GM19025 (cell line): ENCODE data around the gene HHIPL1.

Experiments
- ATAC-seq: cut with Tn5 transposase; IDR thresholded peaks from one replicate; pipeline ENCODE4 v1.9.1; 2021; ENCODE audit warnings: mild to moderate bottlenecking, low read depth, moderate library complexity; ENCODE audit not compliant: unreplicated experiment

HHIPL1 gene

DNA sequence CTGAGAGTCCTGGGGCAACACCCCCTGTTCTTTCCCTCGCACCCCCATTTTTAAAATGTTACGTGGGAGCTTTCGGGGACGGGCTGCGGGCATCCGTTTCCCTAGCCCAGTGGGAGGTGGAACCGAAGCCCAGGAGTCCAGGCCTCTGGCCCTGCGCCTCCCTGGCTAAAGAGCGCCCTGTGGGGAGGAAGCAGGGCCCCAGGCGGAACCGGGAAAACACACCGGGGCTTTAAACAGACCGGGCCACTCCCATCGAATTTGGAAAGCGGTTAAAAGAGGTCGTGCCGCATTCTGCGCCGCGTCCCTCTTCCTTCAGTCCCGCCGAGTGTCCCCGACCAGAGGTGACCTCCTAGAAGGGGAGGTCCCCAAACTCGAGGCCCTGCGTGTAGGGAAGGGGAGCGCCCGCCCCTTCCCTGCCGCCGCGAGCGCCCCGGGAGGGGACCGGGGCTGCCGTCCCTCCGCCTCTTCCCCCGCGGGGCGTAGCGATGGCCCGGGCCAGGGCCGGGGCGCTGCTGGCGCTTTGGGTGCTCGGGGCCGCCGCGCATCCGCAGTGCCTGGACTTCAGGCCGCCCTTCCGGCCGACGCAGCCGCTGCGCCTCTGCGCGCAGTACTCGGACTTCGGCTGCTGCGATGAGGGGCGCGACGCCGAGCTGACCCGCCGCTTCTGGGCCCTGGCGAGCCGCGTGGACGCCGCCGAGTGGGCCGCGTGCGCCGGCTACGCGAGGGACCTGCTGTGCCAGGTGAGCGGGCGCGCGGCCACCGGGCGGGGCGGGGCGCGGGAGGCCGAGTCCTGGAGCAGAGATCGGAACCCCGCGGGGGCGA is at the start of gene HHIPL1:
Gene HHIPL1, plus strand, starts transcription at position 407 of the 822 bp plus-strand sequence. Its CDS starts 79 bp downstream, at position 486.
- ATAC-seq: no peak

DNA sequence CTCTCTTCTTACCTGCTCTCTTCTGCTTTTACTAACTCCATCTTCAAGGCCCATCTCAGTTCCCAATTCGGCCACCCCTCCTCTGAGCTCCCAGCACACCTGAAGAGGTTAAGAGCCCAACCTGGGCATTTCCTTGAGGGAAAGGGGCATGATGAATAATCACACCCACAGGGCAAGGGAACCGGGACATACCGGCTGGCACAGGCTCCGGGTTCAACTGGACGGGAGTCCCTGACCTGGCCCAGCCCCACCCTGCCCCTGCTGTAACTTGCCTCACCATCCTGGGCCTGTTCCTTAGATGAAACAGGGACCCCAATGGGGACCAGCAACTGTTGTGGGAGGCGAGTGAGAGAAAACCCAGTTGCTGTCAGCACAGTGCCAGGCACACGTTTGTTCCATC is 49.4 kb upstream of the HHIPL1 start:
- no peak for ATAC-seq

DNA sequence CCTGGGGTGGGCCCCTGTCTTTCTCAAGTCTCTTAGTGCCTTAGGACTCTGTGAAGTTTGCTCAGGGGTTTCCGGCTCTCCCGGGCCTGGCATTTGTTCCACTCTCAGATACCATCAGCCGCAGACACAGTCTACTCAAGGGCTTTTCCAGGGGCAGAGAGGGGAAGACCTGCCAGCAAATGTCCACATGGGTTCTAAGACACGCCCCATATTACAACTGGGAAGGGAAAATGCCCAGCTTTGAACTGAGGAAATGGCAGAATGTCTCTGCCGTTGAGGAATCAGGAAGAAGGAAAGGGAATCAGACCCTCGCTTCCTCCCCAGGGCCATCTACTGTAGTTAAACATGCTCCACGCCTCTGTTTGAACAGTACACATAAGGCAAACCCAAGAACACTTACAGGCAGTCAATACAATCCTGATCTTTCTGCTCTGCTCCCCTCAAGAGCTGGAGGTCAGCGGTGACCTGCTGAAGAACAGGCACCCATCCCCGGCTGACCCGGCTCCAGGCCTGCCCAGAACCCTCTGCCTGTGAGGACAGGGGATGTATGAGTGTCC is 48.8 kb upstream of the HHIPL1 start:
- ATAC-seq: no peak

DNA sequence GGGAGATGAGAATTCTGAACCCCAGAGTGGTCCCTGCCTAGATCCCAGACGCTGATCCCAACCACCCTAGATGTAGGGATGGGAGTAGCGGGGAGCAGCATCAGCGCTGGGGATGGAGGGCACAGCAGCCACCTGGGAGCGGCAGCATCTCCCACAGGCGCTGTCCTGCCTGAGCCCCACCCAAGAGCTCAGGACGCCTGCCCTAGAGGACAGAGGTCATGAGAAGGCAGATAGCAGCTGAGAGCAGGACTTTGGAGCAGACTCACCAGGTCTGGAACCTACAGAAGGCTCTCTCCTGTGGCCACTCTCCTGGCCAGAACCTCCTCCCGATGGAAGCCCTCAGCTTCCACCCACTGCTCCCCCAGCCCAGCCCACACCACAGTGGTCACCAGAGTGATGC is 48.2 kb upstream of the HHIPL1 start:
- ATAC-seq: no peak

DNA sequence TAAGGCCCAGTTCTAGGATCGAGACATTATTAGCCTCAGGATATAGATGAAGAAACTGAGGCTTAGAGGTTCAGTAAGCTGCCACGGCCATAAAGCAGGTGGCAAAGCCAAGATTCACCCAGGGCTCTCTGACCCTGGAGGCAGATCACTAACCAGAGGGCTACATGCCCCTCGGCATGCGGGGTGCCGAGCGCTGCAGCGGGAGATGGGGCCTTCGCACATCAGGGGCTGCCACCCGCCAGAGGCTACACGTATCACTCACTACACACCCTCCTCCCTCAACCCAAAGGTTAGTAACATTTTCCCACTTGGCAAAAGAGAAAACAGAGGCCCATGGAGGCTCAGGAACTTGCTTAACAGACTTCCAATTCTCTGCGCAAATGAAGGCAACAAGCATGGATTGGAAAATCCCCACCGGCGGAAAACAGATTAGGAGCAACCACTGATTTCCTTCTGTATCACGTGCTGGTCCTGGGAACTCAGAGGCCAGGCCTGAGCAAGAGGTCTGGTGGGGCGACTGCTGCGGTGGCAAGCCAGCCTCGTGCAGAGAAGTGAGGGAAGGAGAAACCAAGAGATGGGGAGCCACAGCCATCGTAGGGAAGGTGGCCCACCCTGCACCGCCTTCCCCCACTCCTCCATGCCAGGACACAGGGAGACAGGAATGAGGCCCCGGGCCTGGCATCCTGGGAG is 46.9 kb upstream of the HHIPL1 start:
- no peak for ATAC-seq

DNA sequence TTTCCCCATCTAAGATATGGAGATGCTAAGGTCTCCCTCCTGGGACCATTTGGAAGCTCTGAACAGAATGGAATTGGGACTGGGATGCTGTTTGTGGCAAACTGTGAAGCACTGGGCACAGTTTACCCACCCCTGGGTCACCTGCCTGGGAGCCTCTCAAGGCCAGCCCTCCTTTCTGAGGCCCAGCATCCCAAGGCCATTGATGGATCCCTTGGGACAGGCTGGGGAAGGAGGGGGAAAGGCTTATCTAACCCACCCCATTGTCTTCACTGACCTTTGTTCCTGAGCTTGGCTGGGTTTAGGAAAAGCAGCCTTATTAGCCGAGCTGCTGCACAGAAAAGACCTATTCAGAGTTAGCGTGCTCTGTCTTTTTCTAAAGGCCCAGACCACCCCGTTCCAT is 46.2 kb upstream of the HHIPL1 start:
- no peak for ATAC-seq

DNA sequence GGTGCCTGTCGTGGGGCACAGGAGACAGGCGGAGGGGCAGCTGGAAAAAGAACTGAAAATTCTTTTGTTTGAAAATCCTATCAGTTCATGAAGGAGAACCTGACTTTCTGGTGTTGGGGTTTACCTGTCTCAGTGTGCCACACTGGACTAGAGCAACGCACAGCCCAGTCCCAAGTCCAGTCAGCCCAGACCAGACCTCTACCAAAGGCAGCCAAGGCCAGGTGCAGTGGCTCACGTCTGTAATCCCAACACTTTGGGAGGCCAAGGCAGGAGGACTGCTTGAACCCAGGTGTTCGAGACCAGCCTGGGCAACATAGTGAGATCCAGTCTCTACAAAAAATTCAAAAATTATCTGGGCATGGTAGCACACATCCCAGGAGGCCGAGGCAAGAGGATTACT is 45.5 kb upstream of the HHIPL1 start:
- no peak for ATAC-seq

DNA sequence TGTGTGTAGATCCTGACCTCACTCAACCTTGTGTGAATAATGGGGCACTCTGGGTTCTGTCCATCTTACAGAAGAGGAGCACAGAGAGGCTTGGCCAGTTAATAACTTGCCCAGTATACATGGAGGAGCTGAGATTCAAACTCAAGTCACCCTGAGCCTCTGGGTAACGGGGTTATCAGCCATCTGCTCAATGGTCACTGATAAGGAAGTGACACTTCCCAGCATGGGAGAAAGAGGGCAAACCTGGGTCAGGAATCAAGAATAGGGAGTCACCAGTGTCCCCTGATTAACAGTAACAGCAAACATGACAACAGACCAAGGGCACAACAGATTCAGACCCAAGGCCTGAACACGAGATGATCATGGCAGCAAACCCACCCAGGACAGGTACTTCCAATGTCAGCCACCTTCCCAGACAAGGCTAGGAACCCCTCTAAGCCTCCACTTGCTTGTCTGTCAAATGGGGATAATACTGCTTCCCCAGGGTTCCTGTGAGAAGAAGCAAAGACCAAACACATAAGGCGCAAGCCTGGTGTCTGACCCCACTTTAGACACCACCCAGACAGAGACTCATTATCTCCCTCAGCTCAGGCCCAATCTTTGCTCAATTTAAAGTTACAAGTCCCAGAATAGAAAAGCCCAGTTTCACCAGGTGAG is 44.6 kb upstream of the HHIPL1 start:
- ATAC-seq: no peak

DNA sequence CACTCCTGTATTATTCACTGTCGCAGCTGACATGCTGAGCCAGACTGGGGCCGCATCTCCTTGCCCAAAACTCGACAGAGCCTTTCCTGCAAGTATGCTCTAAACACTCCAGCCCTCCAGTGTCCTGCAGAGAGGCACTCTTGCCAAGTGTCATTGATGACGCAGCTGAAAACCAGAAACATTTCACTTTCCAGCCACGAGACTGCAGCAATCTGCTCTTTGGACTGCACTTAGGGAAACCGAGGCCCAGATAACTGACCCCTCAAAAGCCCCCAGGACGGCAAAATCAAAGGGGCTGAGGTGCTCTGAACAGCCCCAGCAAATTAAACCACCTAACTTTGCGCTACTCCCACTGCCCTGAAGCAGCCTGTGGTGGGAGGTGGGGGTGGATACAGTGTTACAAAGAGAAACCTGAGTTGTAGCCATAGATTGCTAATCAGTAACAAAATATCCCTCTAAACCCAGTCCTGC is 43.5 kb upstream of the HHIPL1 start:
- ATAC-seq: no peak

DNA sequence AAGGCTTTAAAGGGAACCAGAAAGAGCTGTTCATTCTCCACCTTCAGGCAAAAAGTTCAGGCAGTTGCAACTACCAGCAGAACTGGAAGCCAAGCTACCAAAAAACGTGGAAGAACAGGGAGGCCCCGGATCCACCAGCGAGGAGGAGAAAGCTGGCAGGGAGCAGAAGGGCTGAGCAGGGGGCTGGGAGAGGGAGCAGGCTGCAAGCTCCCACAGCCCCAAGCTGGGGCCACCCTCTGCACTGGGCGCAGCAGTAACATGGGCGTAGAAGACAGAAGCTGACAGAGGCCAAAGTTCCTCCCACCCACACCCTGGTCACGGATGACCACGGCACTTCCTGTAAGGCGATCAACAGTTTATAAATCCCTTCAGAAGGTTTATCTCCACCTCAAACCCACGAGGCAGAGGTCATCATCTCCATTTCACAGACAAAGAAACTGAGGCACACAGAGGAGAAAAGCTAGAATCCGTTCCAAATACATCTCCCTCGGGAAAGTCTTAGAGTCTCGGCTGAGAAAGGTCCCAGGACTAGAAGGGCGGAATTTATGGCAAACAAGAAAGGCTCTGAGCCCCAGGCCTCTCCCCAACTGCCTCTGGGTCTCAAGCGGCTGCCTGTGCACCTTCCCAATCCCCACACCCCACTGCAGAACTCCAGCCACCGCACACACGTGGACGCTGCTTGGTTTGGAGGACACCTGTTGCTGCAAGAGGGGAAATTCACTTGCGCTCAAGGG is 42.7 kb upstream of the HHIPL1 start:
- no peak for ATAC-seq

DNA sequence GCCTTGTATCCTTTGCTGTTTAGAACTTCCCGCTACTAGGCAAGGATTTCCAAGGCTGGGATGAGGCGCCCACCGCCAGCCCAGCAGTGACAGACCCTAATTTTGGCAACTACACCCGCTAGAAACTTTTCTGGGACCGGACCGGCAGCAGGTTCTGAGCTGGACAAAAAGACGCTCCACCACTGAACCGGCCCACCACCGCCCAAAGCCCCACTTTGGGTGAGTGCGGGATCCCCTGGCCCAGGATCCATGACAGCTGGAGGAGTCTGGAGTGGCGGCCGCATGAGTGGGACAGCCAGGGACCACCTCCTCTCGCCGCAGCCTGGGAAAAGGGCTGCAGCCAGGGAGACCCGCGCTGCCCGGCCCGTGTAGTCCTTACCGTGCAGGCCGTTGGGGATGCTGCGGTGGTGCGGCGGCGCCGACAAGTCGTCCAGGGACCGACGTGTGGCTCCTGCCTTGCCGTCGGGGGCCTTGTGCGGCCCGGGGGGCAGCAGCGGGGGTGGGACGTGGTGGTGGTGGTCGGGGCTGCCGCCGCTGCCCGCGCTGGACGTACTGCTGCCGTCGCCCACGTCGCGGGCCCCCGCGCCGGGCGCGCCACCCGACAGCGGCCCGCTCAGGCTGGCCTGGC is 42.0 kb upstream of the HHIPL1 start:
- no peak for ATAC-seq

DNA sequence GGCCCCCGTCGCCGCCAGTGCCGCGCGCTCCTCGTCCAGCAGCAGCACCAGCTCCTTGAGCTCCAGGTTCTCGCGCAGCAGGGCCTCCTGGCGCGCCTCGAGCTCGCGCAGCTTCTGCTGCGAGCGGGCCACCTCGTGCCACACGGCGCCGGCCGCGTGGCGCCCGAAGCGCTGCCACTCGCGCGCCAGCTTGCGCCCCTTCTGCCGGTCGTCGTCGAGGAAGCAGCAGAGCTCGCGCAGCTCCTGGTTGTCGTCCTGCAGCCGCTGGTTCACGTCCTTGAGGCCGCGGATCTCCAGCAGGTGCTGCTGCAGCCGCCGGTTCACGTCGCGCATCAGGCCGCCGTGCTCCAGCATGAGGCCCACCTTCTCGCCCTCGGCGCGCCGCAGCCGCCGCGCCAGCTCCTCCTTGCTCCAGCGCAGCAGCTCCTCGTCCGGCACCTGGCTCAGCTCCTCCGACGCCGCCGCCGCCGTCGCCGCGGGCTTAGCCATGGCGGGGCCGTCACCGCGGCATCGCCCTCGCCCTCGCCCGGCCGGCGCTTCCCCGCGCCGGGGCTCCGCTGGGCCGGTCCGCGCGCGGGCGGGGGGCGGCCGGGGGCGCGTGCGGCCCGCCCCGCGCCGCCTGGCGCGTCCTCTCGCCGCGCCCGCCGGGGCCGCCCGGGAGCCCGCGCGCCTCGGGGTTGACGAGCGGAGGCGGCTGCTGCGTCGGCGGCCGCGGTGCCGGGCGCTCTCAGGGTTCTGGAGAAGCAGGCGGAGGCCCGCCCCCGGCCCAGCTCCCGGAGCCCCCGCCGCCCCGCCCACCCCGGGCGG is 41.3 kb upstream of the HHIPL1 start, which contains the start of gene CCDC85C:
Gene CCDC85C, minus strand, starts transcription at position 737 of the 807 bp plus-strand sequence. Its CDS starts 248 bp downstream, at position 489.
- no peak for ATAC-seq

DNA sequence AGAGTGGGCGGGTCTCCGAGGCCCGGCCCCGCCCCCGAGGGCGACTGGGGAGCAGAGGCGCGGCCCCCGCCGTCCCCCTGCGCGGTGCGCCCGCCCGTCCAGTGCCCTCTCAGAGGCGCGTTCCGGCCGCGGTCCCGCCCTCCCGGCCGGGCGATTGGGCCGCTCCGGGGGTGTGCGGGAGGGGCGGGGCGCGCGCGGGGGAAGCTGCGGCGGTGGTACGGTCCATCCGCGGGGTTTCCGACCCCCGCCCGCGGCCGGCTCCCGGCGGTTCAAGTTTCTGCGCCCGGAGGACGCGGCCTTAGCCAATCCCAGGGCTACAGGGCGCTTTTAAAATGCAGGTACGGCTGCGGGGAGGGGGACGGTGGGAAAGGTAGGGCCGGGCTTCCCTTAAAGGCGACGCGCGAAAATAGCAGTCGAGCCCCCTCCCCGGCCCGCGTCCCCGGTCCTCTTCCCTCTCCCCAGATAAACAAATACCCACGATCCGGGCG is 40.6 kb upstream of the HHIPL1 start:
- peak; percentile 92 for ATAC-seq

DNA sequence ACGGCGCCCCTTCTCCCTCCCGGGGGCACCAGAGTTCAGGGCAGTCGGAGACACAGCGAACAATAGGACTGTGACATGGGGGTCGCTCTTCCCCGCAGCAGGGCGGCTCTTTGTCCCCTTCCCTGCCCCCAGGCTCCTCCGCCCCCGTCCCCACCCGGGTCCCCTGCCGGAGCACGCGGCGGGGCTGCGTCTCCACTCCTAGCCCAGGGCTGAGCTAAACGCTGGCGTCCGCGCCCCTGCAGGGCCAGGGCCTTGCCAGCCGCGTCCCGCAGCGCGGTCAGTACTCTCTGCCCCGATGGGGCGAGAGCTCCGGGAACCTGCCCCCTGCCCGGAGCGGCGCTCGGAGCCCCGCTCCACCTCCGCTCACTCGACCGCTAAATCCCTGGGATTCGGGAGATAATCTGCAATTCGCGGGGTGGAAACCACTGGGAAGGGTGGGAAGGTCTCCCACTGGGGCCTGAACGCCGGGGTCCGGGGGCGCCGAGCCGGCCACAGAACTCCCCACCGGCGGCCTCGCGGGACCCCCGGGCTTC is 40.1 kb upstream of the HHIPL1 start:
- ATAC-seq: no peak

DNA sequence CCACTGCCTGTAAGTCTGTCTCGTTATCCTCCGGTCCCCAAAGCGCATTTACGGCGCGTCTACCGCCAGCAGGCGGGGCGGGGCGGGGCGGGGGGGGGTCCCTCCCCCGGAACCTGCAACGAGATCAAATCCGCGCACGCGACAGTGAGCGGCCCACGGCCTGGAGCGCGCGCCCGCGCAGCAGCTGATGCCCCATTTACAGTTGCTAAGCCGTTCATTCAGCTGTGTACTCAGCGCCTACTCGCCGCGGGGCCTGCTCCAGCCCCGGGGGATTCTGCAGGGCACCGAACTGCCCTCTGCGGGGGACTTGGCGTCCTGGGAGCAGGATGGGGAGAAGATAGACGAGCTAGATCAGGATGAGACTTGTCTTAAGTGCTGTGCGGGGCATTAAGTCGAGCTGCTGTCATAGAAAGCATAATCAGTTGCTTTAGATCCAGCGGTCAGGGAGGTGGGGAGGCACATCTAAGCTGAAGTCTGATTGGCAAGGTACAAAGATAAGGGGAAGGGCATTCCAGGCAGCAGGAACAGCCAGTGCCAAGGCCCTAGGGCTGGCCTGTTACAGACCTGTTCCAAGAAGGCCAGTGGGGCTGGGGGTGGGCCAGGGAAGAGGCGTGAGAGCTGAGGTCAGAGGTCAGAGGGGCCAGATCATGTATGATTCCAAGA is 39.5 kb upstream of the HHIPL1 start:
- no peak for ATAC-seq

DNA sequence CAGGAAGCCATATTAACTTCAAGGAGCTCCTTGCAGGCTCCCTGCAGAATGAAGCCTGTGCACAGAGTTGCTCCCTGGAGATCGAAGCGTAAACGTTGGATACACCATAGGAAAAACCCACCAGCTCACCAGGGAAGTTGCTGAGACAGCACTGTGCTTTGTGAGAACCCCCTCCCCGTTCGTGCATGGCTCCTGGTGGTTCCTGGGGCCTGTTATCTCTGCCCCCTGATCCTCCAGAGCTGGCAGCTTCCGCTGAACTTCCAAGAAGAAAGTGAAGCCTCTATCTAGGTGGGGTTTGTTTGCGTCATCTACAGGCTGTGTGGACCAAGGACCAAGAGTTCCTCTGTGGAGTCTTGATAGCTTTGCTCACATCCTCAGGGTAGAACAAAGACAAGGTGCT is 38.6 kb upstream of the HHIPL1 start:
- ATAC-seq: no peak

DNA sequence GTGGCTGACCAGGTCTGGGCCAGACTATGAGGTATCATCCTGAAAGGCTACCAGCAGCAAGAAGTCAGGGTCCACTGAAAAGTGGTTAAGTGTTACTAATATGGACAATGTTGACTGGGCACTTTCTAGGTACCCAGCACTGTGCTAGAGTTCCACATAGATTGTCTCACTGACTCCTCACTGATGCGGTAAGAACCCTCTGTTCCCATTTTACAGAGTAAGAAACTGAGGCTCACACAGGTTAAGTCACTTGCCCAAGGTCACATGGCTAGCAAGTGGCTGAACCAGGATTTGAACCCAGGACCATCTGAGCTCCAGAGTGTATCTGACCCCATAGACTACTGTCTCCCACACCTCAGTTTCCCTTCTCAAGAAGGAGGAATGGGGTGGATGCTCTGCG is 36.3 kb upstream of the HHIPL1 start:
- ATAC-seq: no peak
